HCT116 (cell line): Measurements from ENCODE around the gene AMER3.

Experiments used
- CTCF ChIP-seq, 3 experiments: fragments of 200-600 bp in 1 of 3; sonication (generic) in 1 of 3; IDR thresholded peaks in 2 of 3; conservative IDR thresholded peaks in 1 of 3; 2 replicates each; pipeline ENCODE4 v1.5.1; 2012 to 2017; ENCODE audit warnings: low read depth in 2 of 3, low read length in 2 of 3, antibody characterized with exemption in 1 of 3, borderline replicate concordance in 1 of 3, control low read depth in 1 of 3, mild to moderate bottlenecking in 1 of 3, mixed read lengths in 1 of 3, mixed run types in 1 of 3, moderate library complexity in 1 of 3; ENCODE audit not compliant: insufficient read depth in 1 of 3
- EZH2 ChIP-seq: fragments of 200-600 bp; sonication (generic); IDR thresholded peaks from 2 replicates; pipeline ENCODE4 v1.6.1; 2017; ENCODE audit warnings: antibody characterized with exemption, mixed run types
- POLR2A ChIP-seq: IDR thresholded peaks from 2 replicates; pipeline ENCODE4 v1.7.0; 2011; ENCODE audit warnings: borderline replicate concordance; ENCODE audit not compliant: insufficient read depth, insufficient read length; ENCODE audit errors: extremely low read depth
- POLR2AphosphoS5 ChIP-seq: IDR thresholded peaks from 2 replicates; pipeline ENCODE4 v1.6.1; 2011; ENCODE audit warnings: mild to moderate bottlenecking, low read depth, low read length, moderate library complexity
- RAD21 ChIP-seq: IDR thresholded peaks from 2 replicates; pipeline ENCODE4 v1.6.1; 2012; ENCODE audit warnings: low read depth, mild to moderate bottlenecking
- REST ChIP-seq: IDR thresholded peaks from 2 replicates; pipeline ENCODE4 v1.6.1; 2012; ENCODE audit warnings: low read depth
- SIN3A ChIP-seq: IDR thresholded peaks from 2 replicates; pipeline ENCODE4 v1.6.1; 2012; ENCODE audit warnings: low read depth
- ZBTB33 ChIP-seq: IDR thresholded peaks from 2 replicates; pipeline ENCODE4 v1.6.1; 2011; ENCODE audit warnings: mild to moderate bottlenecking, low read length, moderate library complexity; ENCODE audit not compliant: insufficient replicate concordance; ENCODE audit errors: extremely low read depth
- ZNF274 ChIP-seq: fragments of 200-500 bp; sonication (Bioruptor generic); IDR thresholded peaks from 2 replicates; pipeline ENCODE4 v1.6.1; 2014; ENCODE audit warnings: mild to moderate bottlenecking, low read depth, low read length, inconsistent platforms
- TF ChIP-seq, protein P1 (sequence below): IDR thresholded peaks from 2 replicates; pipeline ENCODE4 v1.6.1; 2012

- TF ChIP-seq ZBTB33 (no peak), POLR2A (no peak), CTCF (IDR thresholded peaks at IDR 0.05 in 2 of 3, conservative IDR thresholded peaks at IDR 0.05 in 1 of 3; ENCODE audit: borderline replicate concordance in 1 of 3, insufficient read depth in 1 of 3, low read depth in 2 of 3, low read length in 2 of 3) (0 out of 6 replicates have a peak, but pooled peaks of 1 of the 3 experiments have one; percentile 7), EZH2 (no peak), POLR2AphosphoS5 (no peak), RAD21 (no peak), REST (no peak), SIN3A (no peak), ZNF274 (no peak)
- TF ChIP-seq, protein P1, sequence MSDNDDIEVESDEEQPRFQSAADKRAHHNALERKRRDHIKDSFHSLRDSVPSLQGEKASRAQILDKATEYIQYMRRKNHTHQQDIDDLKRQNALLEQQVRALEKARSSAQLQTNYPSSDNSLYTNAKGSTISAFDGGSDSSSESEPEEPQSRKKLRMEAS, result no peak
These were observed 12.1 kb downstream of the AMER3 start for GRCh38 chr2:130767408-130767775.
